HEK293 (cell line): ENCODE data around the gene HOXB9.

Experiments used
- CTCF ChIA-PET: fragments of 350-600 bp; formaldehyde crosslinking; extraction: SDS; loops from one replicate; lab custom pipeline; 2021; ENCODE audit warnings: antibody characterized with exemption; lab: Yijun Ruan, JAX
- POLR2A ChIA-PET: fragments of 300-600 bp; formaldehyde crosslinking; extraction: SDS; loops from one replicate; lab custom pipeline; 2020; ENCODE audit warnings: antibody characterized with exemption, inconsistent platforms; lab: Yijun Ruan, JAX
- H3K27ac ChIP-seq: fragments of 200-500 bp; sonication (Bioruptor generic); 2 replicates; pipeline ENCODE4 v1.5.1; 2014; ENCODE audit warnings: low read depth, low read length, control low read depth, inconsistent platforms; ENCODE audit errors: extremely low read depth
- H3K36me3 ChIP-seq, 2 experiments: fragments of 200-500 bp in 1 of 2; sonication (Bioruptor generic) in 1 of 2; 1 replicate in 1 of 2; 2 replicates in 1 of 2; pipeline ENCODE4 v1.5.1; 2014 to 2017; ENCODE audit warnings: inconsistent platforms in 2 of 2, low read length in 2 of 2; ENCODE audit not compliant: control insufficient read depth in 2 of 2, insufficient read depth in 1 of 2
- H3K4me1 ChIP-seq: fragments of 200-500 bp; sonication (Bioruptor generic); 2 replicates; pipeline ENCODE4 v1.5.1; 2014; ENCODE audit warnings: mild to moderate bottlenecking, low read length, inconsistent platforms; ENCODE audit not compliant: control insufficient read depth, insufficient read depth
- H3K4me3 ChIP-seq: 2 replicates; pipeline ENCODE4 v1.5.1; 2011; ENCODE audit warnings: low read depth, mild to moderate bottlenecking, control low read depth, low read length, moderate library complexity
- H3K9me3 ChIP-seq: fragments of 200-500 bp; sonication (Bioruptor generic); 2 replicates; pipeline ENCODE4 v1.5.1; 2014; ENCODE audit warnings: low read depth, low read length, inconsistent platforms; ENCODE audit not compliant: control insufficient read depth, insufficient read depth
- FEZF1 ChIP-seq: fragments of 450-650 bp; formaldehyde crosslinking; IDR thresholded peaks from 2 replicates; pipeline ENCODE4 v1.5.1; 2016; ENCODE audit warnings: missing biosample characterization, missing genetic modification characterization
- PRDM10 ChIP-seq: fragments of 450-650 bp; formaldehyde crosslinking; IDR thresholded peaks from 2 replicates; pipeline ENCODE4 v1.5.1; 2016; ENCODE audit warnings: missing biosample characterization, missing genetic modification characterization
- SP2 ChIP-seq: fragments of 450-650 bp; formaldehyde crosslinking; IDR thresholded peaks from 2 replicates; pipeline ENCODE4 v1.5.1; 2016; ENCODE audit warnings: missing biosample characterization, missing genetic modification characterization
- TRIM28 ChIP-seq: IDR thresholded peaks from 2 replicates; pipeline ENCODE4 v1.6.1; 2011; ENCODE audit warnings: low read length, control low read depth, borderline replicate concordance
- ZIC2 ChIP-seq: fragments of 450-650 bp; formaldehyde crosslinking; IDR thresholded peaks from 2 replicates; pipeline ENCODE4 v1.5.1; 2016; ENCODE audit warnings: missing biosample characterization, missing genetic modification characterization
- ZNF10 ChIP-seq: fragments of 450-650 bp; formaldehyde crosslinking; IDR thresholded peaks from 2 replicates; pipeline ENCODE4 v1.5.1; 2017; ENCODE audit warnings: missing biosample characterization, missing genetic modification characterization
- ZNF138 ChIP-seq: fragments of 450-650 bp; formaldehyde crosslinking; IDR thresholded peaks from 2 replicates; pipeline ENCODE4 v1.5.1; 2016; ENCODE audit warnings: missing biosample characterization, missing genetic modification characterization, borderline replicate concordance
- ZNF274 ChIP-seq, 2 experiments: fragments of 200-500 bp in 1 of 2; fragments of 450-650 bp in 1 of 2; sonication (Bioruptor generic) in 1 of 2; formaldehyde crosslinking in 1 of 2; IDR thresholded peaks; 2 replicates each; pipeline versions ENCODE4 v1.5.1 to v1.6.1; 2014 to 2016; ENCODE audit warnings: borderline replicate concordance in 1 of 2, inconsistent platforms in 1 of 2, low read length in 1 of 2, missing biosample characterization in 1 of 2, missing genetic modification characterization in 1 of 2
- ZNF335 ChIP-seq: fragments of 450-650 bp; formaldehyde crosslinking; conservative IDR thresholded peaks from 2 replicates; pipeline ENCODE4 v1.5.1; 2016; ENCODE audit warnings: missing biosample characterization, missing genetic modification characterization
- ZNF394 ChIP-seq: fragments of 450-650 bp; formaldehyde crosslinking; IDR thresholded peaks from 2 replicates; pipeline ENCODE4 v1.5.1; 2016; ENCODE audit warnings: missing biosample characterization, missing genetic modification characterization, mild to moderate bottlenecking, moderate library complexity, borderline replicate concordance
- ZNF488 ChIP-seq: fragments of 450-650 bp; formaldehyde crosslinking; IDR thresholded peaks from 2 replicates; pipeline ENCODE4 v1.5.1; 2016; ENCODE audit warnings: missing biosample characterization, missing genetic modification characterization
- ZNF513 ChIP-seq: fragments of 450-650 bp; IDR thresholded peaks from 2 replicates; pipeline ENCODE4 v1.5.1; 2018; ENCODE audit warnings: missing biosample characterization, missing genetic modification characterization
- ZNF670 ChIP-seq: fragments of 450-650 bp; formaldehyde crosslinking; IDR thresholded peaks from 2 replicates; pipeline ENCODE4 v1.5.1; 2016; ENCODE audit warnings: missing biosample characterization, missing genetic modification characterization, low read depth
- ZNF776 ChIP-seq: fragments of 450-650 bp; formaldehyde crosslinking; IDR thresholded peaks from 2 replicates; pipeline ENCODE4 v1.5.0; 2017; ENCODE audit warnings: missing biosample characterization, missing genetic modification characterization, borderline replicate concordance
- ZNF777 ChIP-seq: fragments of 450-650 bp; formaldehyde crosslinking; IDR thresholded peaks from 2 replicates; pipeline ENCODE4 v1.5.1; 2017; ENCODE audit warnings: missing biosample characterization, missing genetic modification characterization, borderline replicate concordance
- ZSCAN5A ChIP-seq: fragments of 450-650 bp; formaldehyde crosslinking; IDR thresholded peaks from 2 replicates; pipeline ENCODE4 v1.5.1; 2016; ENCODE audit warnings: missing biosample characterization, missing genetic modification characterization

The HOXB9 gene

GRCh38 chr17:48639136-48639535 is 13.0 kb upstream of the HOXB9 start:
- ChIA-PET CTCF (interaction anchor here (0.6 to 2.2 kb wide), 3 partner anchors 9 to 377 kb away, joined by 3 to 6 read pairs (median 3); no protein-coding TSS in a partner anchor), POLR2A (interaction anchor here (1.6 to 1.9 kb wide), 2 partner anchors 10 to 13 kb away, joined by 6 to 7 read pairs; partner anchors contain the start of gene HOXB9)

GRCh38 chr17:48637323-48638260 is 11.4 kb upstream of the HOXB9 start:
- CTCF ChIA-PET, result interaction anchor here (0.5 to 2.9 kb wide), 18 partner anchors 7 to 486 kb away, joined by 3 to 37 read pairs (median 5); partner anchors contain the start of gene HOXB9
- TF ChIP-seq ZNF488 (tag by site-specific recombination) (no peak), PRDM10 (tag by site-specific recombination) (peak; percentile 82)
- TF ChIP-seq, all 188 proteins: peak for 1
- peaks cover 8 to 49% of the 10 kb centered on the region in 2 experiments; a peak in 2 of 3 replicates for H3K36me3 ChIP-seq
- H3K4me3 ChIP-seq, result no peak overlapping the region
- no peak overlapping the region for H3K27ac ChIP-seq
- H3K4me1 ChIP-seq, result no peaks in the 10 kb centered on the region
- H3K9me3 ChIP-seq, result no peaks in the 10 kb centered on the region
- POLR2A ChIA-PET, result interaction anchor here (1.1 to 2.5 kb wide), 3 partner anchors 9 to 16 kb away, joined by 3 to 38 read pairs (median 23); partner anchors contain the start of gene HOXB9

More at GRCh38 chr17:48639136-48639535, 13.0 kb upstream of the HOXB9 start:
- Histone ChIP-seq H3K4me1 (0 out of 2 replicates have a peak, but pooled peaks cover 2% of the 10 kb centered on the region), H3K9me3 (no peaks in the 10 kb centered on the region)
- no peak for TF ChIP-seq ZIC2 (tag by site-specific recombination)
- 0 out of 2 replicates have a peak, but pooled peaks have one; percentile 14 for TF ChIP-seq FEZF1 (tag by site-specific recombination)
- TF ChIP-seq ZNF274 (IDR thresholded peaks at IDR 0.05; ENCODE audit: low read length), result no peak
- TF ChIP-seq ZNF274 (tag by site-specific recombination; IDR thresholded peaks at IDR 0.05; ENCODE audit: borderline replicate concordance), result no peak
- peak; percentile 31; the same call in 1 of the 2 replicates for TF ChIP-seq SP2 (tag by site-specific recombination)
- TF ChIP-seq ZNF513 (tag by site-specific recombination), result no peak
- TF ChIP-seq, all 188 proteins: peak for 2
- H3K27ac ChIP-seq, result no peak overlapping the region
- peaks cover 8 to 45% of the 10 kb centered on the region in 2 experiments; a peak in 2 of 3 replicates for H3K36me3 ChIP-seq
- H3K4me3 ChIP-seq, result no peak overlapping the region

- no peak overlapping the region for H3K4me3 ChIP-seq
- ChIA-PET POLR2A (interaction anchor here (0.6 to 2.5 kb wide), 7 partner anchors 10 to 1797 kb away, joined by 3 to 38 read pairs (median 6); partner anchors contain the start of genes HOXB13 and HOXB9), CTCF (interaction anchor here (0.5 to 2.9 kb wide), 33 partner anchors 8 to 1868 kb away, joined by 3 to 37 read pairs (median 4); partner anchors contain the start of gene HOXB9)
- H3K36me3 ChIP-seq, result peaks cover 8 to 43% of the 10 kb centered on the region in 2 experiments; a peak in 2 of 3 replicates
- peak overlapping the region; percentile 49 for H3K27ac ChIP-seq
- H3K9me3 ChIP-seq, result no peaks in the 10 kb centered on the region
- no peaks in the 10 kb centered on the region for H3K4me1 ChIP-seq
- TF ChIP-seq ZNF776 (tag by site-specific recombination) (no peak), TRIM28 (no peak), ZNF335 (peak; percentile 58), ZNF394 (tag by site-specific recombination) (no peak; the same call in 1 of the 2 replicates), ZSCAN5A (tag by site-specific recombination) (no peak), ZNF10 (tag by site-specific recombination) (peak; percentile 27; the same call in 1 of the 2 replicates), ZNF138 (tag by site-specific recombination) (no peak), ZNF777 (tag by site-specific recombination) (no peak), ZNF670 (tag by site-specific recombination) (no peak)
These were observed 10.2 kb upstream of the HOXB9 start for GRCh38 chr17:48636177-48637018.
